Peyer's patch (tissue), 4 donors: ENCODE measurements around the gene HDAC4.

Experiments used
- POLR2A ChIP-seq, 2 donors: fragments of 450-650 bp; IDR thresholded peaks; one replicate each; pipeline ENCODE4 v1.5.1; 2017; ENCODE audit warnings: antibody characterized with exemption in 2 of 2, mild to moderate bottlenecking in 2 of 2, moderate library complexity in 2 of 2
- TF ChIP-seq, protein P1 (sequence below), 6 experiments: fragments of 450-650 bp in 4 of 6; fragments of 200-600 bp in 2 of 6; sonication (generic) in 1 of 6; IDR thresholded peaks; one replicate each; pipeline ENCODE4 v1.5.1; 2017 to 2019; ENCODE audit warnings: antibody characterized with exemption in 6 of 6, mild to moderate bottlenecking in 3 of 6, moderate library complexity in 1 of 6

DNA sequence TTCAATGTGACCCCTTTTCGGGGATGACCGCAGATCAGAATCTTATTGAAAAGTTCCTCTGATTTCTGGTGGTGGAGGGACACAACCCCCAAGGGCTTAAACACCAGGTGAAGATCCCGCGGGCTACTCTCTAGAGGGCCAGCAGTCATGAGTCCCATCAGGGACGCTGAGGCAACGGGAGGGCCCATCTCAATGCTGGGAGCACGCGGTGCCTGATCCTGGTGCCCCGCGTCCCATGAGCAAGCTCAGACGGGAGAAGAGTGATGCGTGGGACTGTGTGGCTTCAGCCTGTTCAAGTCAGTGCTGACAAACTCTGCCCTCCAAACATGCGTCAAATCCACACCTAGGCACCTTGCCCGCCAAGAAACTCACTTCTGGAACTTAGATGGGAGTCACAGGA, 328.0 kb downstream of the HDAC4 start:
- TF ChIP-seq POLR2A (IDR thresholded peaks at IDR 0.05): no peak
- TF ChIP-seq, protein P1, sequence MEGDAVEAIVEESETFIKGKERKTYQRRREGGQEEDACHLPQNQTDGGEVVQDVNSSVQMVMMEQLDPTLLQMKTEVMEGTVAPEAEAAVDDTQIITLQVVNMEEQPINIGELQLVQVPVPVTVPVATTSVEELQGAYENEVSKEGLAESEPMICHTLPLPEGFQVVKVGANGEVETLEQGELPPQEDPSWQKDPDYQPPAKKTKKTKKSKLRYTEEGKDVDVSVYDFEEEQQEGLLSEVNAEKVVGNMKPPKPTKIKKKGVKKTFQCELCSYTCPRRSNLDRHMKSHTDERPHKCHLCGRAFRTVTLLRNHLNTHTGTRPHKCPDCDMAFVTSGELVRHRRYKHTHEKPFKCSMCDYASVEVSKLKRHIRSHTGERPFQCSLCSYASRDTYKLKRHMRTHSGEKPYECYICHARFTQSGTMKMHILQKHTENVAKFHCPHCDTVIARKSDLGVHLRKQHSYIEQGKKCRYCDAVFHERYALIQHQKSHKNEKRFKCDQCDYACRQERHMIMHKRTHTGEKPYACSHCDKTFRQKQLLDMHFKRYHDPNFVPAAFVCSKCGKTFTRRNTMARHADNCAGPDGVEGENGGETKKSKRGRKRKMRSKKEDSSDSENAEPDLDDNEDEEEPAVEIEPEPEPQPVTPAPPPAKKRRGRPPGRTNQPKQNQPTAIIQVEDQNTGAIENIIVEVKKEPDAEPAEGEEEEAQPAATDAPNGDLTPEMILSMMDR (IDR thresholded peaks at IDR 0.05): no peak
